ENCODE data around the gene TTLL10. TPM values are rescaled to one million over a fixed set of nuclear protein-coding genes. Genes with fewer than 3 reads are reported as not detected.

The TTLL10 gene
- total RNA-seq, 1 experiment from 2014 or later = 0.68 TPM

- no peaks in the 10 kb centered on the region for H3K79me1 ChIP-seq (ENCODE audit: insufficient read depth, low read depth, low read length, poor library complexity, severe bottlenecking)
- no peak overlapping the region for H3K27ac Mint-ChIP-seq
- no peak overlapping the region for H3K4me3 Mint-ChIP-seq
- no peaks in the 10 kb centered on the region for H3K36me3 Mint-ChIP-seq (ENCODE audit: insufficient read depth in 1 of 3, low read depth in 3 of 3)
- no peaks in the 10 kb centered on the region for H3K79me2 ChIP-seq (ENCODE audit: insufficient read depth, low read length)
- H3K18ac ChIP-seq (ENCODE audit: insufficient read length, low read depth, low read length) = no peak overlapping the region
- H3K23ac ChIP-seq (ENCODE audit: insufficient read length, low read depth, low read length) = no peak overlapping the region
- H3T11ph ChIP-seq (ENCODE audit: low read length) = no peak overlapping the region
- H2BK20ac ChIP-seq (ENCODE audit: low read depth, low read length, poor library complexity, severe bottlenecking) = no peak overlapping the region
- H2AFZ ChIP-seq (ENCODE audit: low read length) = no peak overlapping the region
- peaks cover 3 to 4% of the 10 kb centered on the region in 2 experiments; a peak in 3 of 4 replicates for H3K4me1 Mint-ChIP-seq
- no peak overlapping the region for H3K4ac ChIP-seq (ENCODE audit: low read depth, low read length)
- no peaks in the 10 kb centered on the region for H3K23me2 ChIP-seq (ENCODE audit: insufficient read length, low read depth, low read length, poor library complexity, severe bottlenecking)
- no peak overlapping the region for H2BK5ac ChIP-seq (ENCODE audit: insufficient read length, low read length)
- H2BK15ac ChIP-seq (ENCODE audit: low read depth, low read length) = no peak overlapping the region
- peaks cover 15 to 25% of the 10 kb centered on the region in 2 experiments for H3K9me3 Mint-ChIP-seq
- H4K20me1 ChIP-seq (ENCODE audit: control insufficient read depth, insufficient read depth, insufficient read length) = no peaks in the 10 kb centered on the region
- H3K14ac ChIP-seq (ENCODE audit: insufficient read depth, low read length) = no peak overlapping the region
- H3K27ac ChIP-seq (ENCODE audit: insufficient read length, low read depth, low read length) = no peak overlapping the region
- H3K27me3 ChIP-seq (ENCODE audit: insufficient read depth, low read length) = no peaks in the 10 kb centered on the region
- H4K8ac ChIP-seq (replicated peaks; ENCODE audit: insufficient read length, low read depth, low read length) = no peak overlapping the region
- no peak overlapping the region for H3K4me2 ChIP-seq (ENCODE audit: insufficient read depth, insufficient read length, low read length)
- no peak for TF ChIP-seq CTCF (conservative IDR thresholded peaks at IDR 0.05)
- H3K56ac ChIP-seq (ENCODE audit: insufficient read length, low read depth, low read length) = no peak overlapping the region
- no peaks in the 10 kb centered on the region for H3K4me1 ChIP-seq (ENCODE audit: insufficient read depth, low read length)
- peak; percentile 25 for DNase-seq
- H4K5ac ChIP-seq (ENCODE audit: insufficient read length, low read depth, low read length) = no peak overlapping the region
- H2BK120ac ChIP-seq (ENCODE audit: low read depth, low read length, poor library complexity, severe bottlenecking) = no peak overlapping the region
- no peaks in the 10 kb centered on the region for H3K9me3 ChIP-seq (ENCODE audit: control insufficient read depth, low read depth, low read length)
- H4K91ac ChIP-seq (ENCODE audit: insufficient read length, low read depth, low read length) = no peak overlapping the region
- H2BK12ac ChIP-seq (ENCODE audit: insufficient read length, low read depth, low read length) = no peak overlapping the region
- H3K9ac ChIP-seq (ENCODE audit: extremely low read depth, insufficient read length, low read length) = no peak overlapping the region
- peaks cover 36% of the 10 kb centered on the region for H3K27me3 Mint-ChIP-seq (ENCODE audit: low read depth)
- no CpG with 5 or more reads among the region's 48 CpGs for WGBS (ENCODE audit: extremely low coverage, insufficient read length, low lambda C conversion rate)
- H2AK5ac ChIP-seq (ENCODE audit: insufficient read length, low read length) = no peak overlapping the region
Observed at GRCh38 chr1:1197551-1198422, 24.1 kb downstream of the TTLL10 start.

Data from H9 (cell line).